Activated naive CD4-positive, alpha-beta T cell treated with anti-CD3 and anti-CD28 coated beads for 36 hours (primary cell): ENCODE measurements around the gene ADD1. TPM values are rescaled to one million over a fixed set of nuclear protein-coding genes. Genes with fewer than 3 reads are reported as not detected.

Experiments used
- CTCF ChIA-PET: fragments of 350-600 bp; sonication (Branson Sonifier 250); formaldehyde crosslinking; loops from one replicate; lab custom pipeline; 2021; ENCODE audit warnings: antibody characterized with exemption; lab: Charles Lee
- DNase-seq: peaks from one replicate; pipeline ENCODE4 v3.0.0-alpha.2; 2020
- H3K27ac Mint-ChIP-seq: one replicate; pipeline ENCODE4 v1.8.0; 2021; ENCODE audit warnings: mild to moderate bottlenecking, mixed read lengths
- H3K27me3 Mint-ChIP-seq: one replicate; pipeline ENCODE4 v1.8.0; 2021; ENCODE audit warnings: low read depth, mixed read lengths
- H3K36me3 Mint-ChIP-seq: one replicate; pipeline ENCODE4 v1.8.0; 2021; ENCODE audit warnings: low read depth, mixed read lengths
- H3K4me1 Mint-ChIP-seq: one replicate; pipeline ENCODE4 v1.8.0; 2021; ENCODE audit warnings: low read depth, mixed read lengths
- H3K4me3 Mint-ChIP-seq: one replicate; pipeline ENCODE4 v1.8.0; 2021; ENCODE audit warnings: mild to moderate bottlenecking, moderate library complexity, mixed read lengths
- H3K9me3 Mint-ChIP-seq: one replicate; pipeline ENCODE4 v1.8.0; 2021; ENCODE audit warnings: mixed read lengths
- intact Hi-C: fragments of 100-400 bp; cut with micrococcal nuclease; formaldehyde crosslinking; loops from one replicate; pipeline ENCODE4 v1.15.1; 2023
- total RNA-seq, 2 experiments: library from RNA; stranded (reverse); gene quantifications; one replicate each; pipeline ENCODE4 v1.2.3, GENCODE V29; 2021

The ADD1 gene
- total RNA-seq, 2 experiments from 2014 or later = 165 TPM

- intact Hi-C loops = no loop called here
- DNase-seq = no peak
- Mint-ChIP-seq H3K9me3 (no peaks in the 10 kb centered on the region), H3K4me3 (peak overlapping the region; percentile 56), H3K4me1 (peaks cover 43% of the 10 kb centered on the region), H3K27me3 (no peaks in the 10 kb centered on the region), H3K27ac (no peak overlapping the region), H3K36me3 (peaks cover 11% of the 10 kb centered on the region)
- CTCF ChIA-PET = interaction anchor here (0.6 to 1.7 kb wide), 4 partner anchors 20 to 144 kb away, joined by 3 to 4 read pairs (median 3); no protein-coding TSS in a partner anchor
Observed at GRCh38 chr4:2818351-2818939, 25.2 kb upstream of the ADD1 start.

GRCh38 chr4:2819244-2820215 lies 24.1 kb upstream of the ADD1 start:
- Mint-ChIP-seq H3K36me3 (peaks cover 14% of the 10 kb centered on the region), H3K4me3 (peak overlapping the region; percentile 46), H3K27ac (peak overlapping the region; percentile 48), H3K4me1 (peaks cover 32% of the 10 kb centered on the region), H3K27me3 (no peaks in the 10 kb centered on the region), H3K9me3 (no peaks in the 10 kb centered on the region)
- CTCF ChIA-PET = interaction anchor here (0.8 to 1.7 kb wide), 3 partner anchors 21 to 142 kb away, joined by 3 read pairs; no protein-coding TSS in a partner anchor
- no peak for DNase-seq
- intact Hi-C loops = no loop called here

- Mint-ChIP-seq H3K36me3 (peaks cover 22% of the 10 kb centered on the region), H3K4me1 (peaks cover 24% of the 10 kb centered on the region), H3K27ac (no peak overlapping the region), H3K27me3 (no peaks in the 10 kb centered on the region), H3K4me3 (no peak overlapping the region), H3K9me3 (no peaks in the 10 kb centered on the region)
- CTCF ChIA-PET = interaction anchor here (1.7 kb wide), 1 partner anchor 22 kb away, joined by 3 read pairs; no protein-coding TSS in a partner anchor
- intact Hi-C loops = no loop called here
- DNase-seq = no peak
Observed at GRCh38 chr4:2820216-2820982, 23.2 kb upstream of the ADD1 start.

- Mint-ChIP-seq H3K36me3 (peaks cover 23% of the 10 kb centered on the region), H3K4me3 (no peak overlapping the region), H3K27me3 (no peaks in the 10 kb centered on the region), H3K27ac (no peak overlapping the region), H3K9me3 (no peaks in the 10 kb centered on the region), H3K4me1 (peaks cover 4% of the 10 kb centered on the region)
- intact Hi-C loops = no loop called here
- CTCF ChIA-PET = interaction anchor here (0.6 kb wide), 1 partner anchor 157 kb away, joined by 3 read pairs; no protein-coding TSS in a partner anchor
- DNase-seq = no peak
Observed at GRCh38 chr4:2822461-2823300, 21.0 kb upstream of the ADD1 start.

GRCh38 chr4:2823301-2823670 lies 20.4 kb upstream of the ADD1 start:
- DNase-seq = no peak
- H3K4me1 Mint-ChIP-seq = peaks cover 4% of the 10 kb centered on the region
- no peaks in the 10 kb centered on the region for H3K9me3 Mint-ChIP-seq
- CTCF ChIA-PET = interaction anchor here (0.6 kb wide), 1 partner anchor 158 kb away, joined by 3 read pairs; no protein-coding TSS in a partner anchor
- H3K36me3 Mint-ChIP-seq = peaks cover 25% of the 10 kb centered on the region
- H3K4me3 Mint-ChIP-seq = no peak overlapping the region
- H3K27me3 Mint-ChIP-seq = no peaks in the 10 kb centered on the region
- intact Hi-C loops = no loop called here
- no peak overlapping the region for H3K27ac Mint-ChIP-seq

- H3K36me3 Mint-ChIP-seq = peaks cover 30% of the 10 kb centered on the region
Observed at GRCh38 chr4:2823671-2824328, 19.8 kb upstream of the ADD1 start.

GRCh38 chr4:2824329-2824835 lies 19.3 kb upstream of the ADD1 start:
- Mint-ChIP-seq H3K27ac (no peak overlapping the region), H3K4me1 (peaks cover 4% of the 10 kb centered on the region), H3K36me3 (peaks cover 32% of the 10 kb centered on the region), H3K9me3 (no peaks in the 10 kb centered on the region), H3K4me3 (no peak overlapping the region), H3K27me3 (no peaks in the 10 kb centered on the region)
- DNase-seq = no peak
- CTCF ChIA-PET = no interaction called here
- intact Hi-C loops = no loop called here

More at GRCh38 chr4:2823671-2824328, 19.8 kb upstream of the ADD1 start:
- H3K9me3 Mint-ChIP-seq = no peaks in the 10 kb centered on the region
- intact Hi-C loops = no loop called here
- no peak for DNase-seq
- CTCF ChIA-PET = no interaction called here
- H3K27ac Mint-ChIP-seq = no peak overlapping the region
- H3K27me3 Mint-ChIP-seq = no peaks in the 10 kb centered on the region
- H3K4me1 Mint-ChIP-seq = peaks cover 4% of the 10 kb centered on the region
- no peak overlapping the region for H3K4me3 Mint-ChIP-seq

GRCh38 chr4:2824836-2825381 lies 18.7 kb upstream of the ADD1 start:
- no peak overlapping the region for H3K27ac Mint-ChIP-seq
- intact Hi-C loops = no loop called here
- H3K9me3 Mint-ChIP-seq = no peaks in the 10 kb centered on the region
- CTCF ChIA-PET = no interaction called here
- H3K27me3 Mint-ChIP-seq = no peaks in the 10 kb centered on the region
- no peak overlapping the region for H3K4me3 Mint-ChIP-seq
- peaks cover 32% of the 10 kb centered on the region for H3K36me3 Mint-ChIP-seq
- H3K4me1 Mint-ChIP-seq = no peaks in the 10 kb centered on the region
- DNase-seq = no peak

- H3K36me3 Mint-ChIP-seq = peaks cover 32% of the 10 kb centered on the region
- no peaks in the 10 kb centered on the region for H3K4me1 Mint-ChIP-seq
- H3K9me3 Mint-ChIP-seq = no peaks in the 10 kb centered on the region
- no peak overlapping the region for H3K4me3 Mint-ChIP-seq
- no peak for DNase-seq
- no peak overlapping the region for H3K27ac Mint-ChIP-seq
- intact Hi-C loops = no loop called here
- CTCF ChIA-PET = no interaction called here
- H3K27me3 Mint-ChIP-seq = no peaks in the 10 kb centered on the region
Observed at GRCh38 chr4:2825740-2826139, 17.9 kb upstream of the ADD1 start.

GRCh38 chr4:2827071-2827873 lies 16.4 kb upstream of the ADD1 start:
- CTCF ChIA-PET = no interaction called here
- Mint-ChIP-seq H3K36me3 (peaks cover 35% of the 10 kb centered on the region), H3K4me3 (no peak overlapping the region), H3K27ac (no peak overlapping the region), H3K4me1 (no peaks in the 10 kb centered on the region), H3K9me3 (no peaks in the 10 kb centered on the region), H3K27me3 (no peaks in the 10 kb centered on the region)
- intact Hi-C loops = no loop called here
- DNase-seq = no peak
